Fibroblast of lung (primary cell): ENCODE measurements around the gene MAMDC4. TPM values are rescaled to one million over a fixed set of nuclear protein-coding genes. Genes with fewer than 3 reads are reported as not detected.
"Not testable (repeated sequence)": the region's sequence is repeated elsewhere in the genome, so short reads cannot be mapped to it uniquely, and the experiment has no call there.

ENCODE experiments used
- DNase-seq, 2 donors: peaks; one replicate each; pipeline versions ENCODE4 v3.0.0 to v3.0.0-alpha.2; 2010; ENCODE audit warnings: low read depth in 2 of 2
- H2AFZ ChIP-seq: 2 replicates; pipeline ENCODE4 v1.5.1; 2012; ENCODE audit warnings: low read length, control low read depth, inconsistent platforms
- H3K27ac ChIP-seq: 2 replicates; pipeline ENCODE4 v1.5.1; 2011; ENCODE audit warnings: low read length, control low read depth; ENCODE audit not compliant: insufficient read depth
- H3K27me3 ChIP-seq: 2 replicates; pipeline ENCODE4 v1.5.1; 2011; ENCODE audit warnings: mild to moderate bottlenecking, low read length; ENCODE audit not compliant: control insufficient read depth, insufficient read depth
- H3K36me3 ChIP-seq: 2 replicates; pipeline ENCODE4 v1.5.1; 2011; ENCODE audit warnings: low read length; ENCODE audit not compliant: control insufficient read depth, insufficient read depth
- H3K4me1 ChIP-seq: 2 replicates; pipeline ENCODE4 v1.5.1; 2011; ENCODE audit warnings: low read length; ENCODE audit not compliant: control insufficient read depth, insufficient read depth; ENCODE audit errors: extremely low read depth
- H3K4me2 ChIP-seq: 2 replicates; pipeline ENCODE4 v1.5.1; 2011; ENCODE audit warnings: low read length, control low read depth; ENCODE audit not compliant: insufficient read depth; ENCODE audit errors: extremely low read depth
- H3K4me3 ChIP-seq, 4 experiments: fragments of 200-600 bp in 1 of 4; sonication (generic) in 1 of 4; replicated peaks in 1 of 4; 2 replicates each; pipeline ENCODE4 v1.5.1; 2011 to 2016; ENCODE audit warnings: low read length in 4 of 4, low read depth in 3 of 4, mild to moderate bottlenecking in 3 of 4, control low read depth in 2 of 4, inconsistent platforms in 1 of 4, mixed read lengths in 1 of 4; ENCODE audit not compliant: insufficient read depth in 1 of 4; ENCODE audit errors: control extremely low read depth in 1 of 4
- H3K79me2 ChIP-seq: 2 replicates; pipeline ENCODE4 v1.5.1; 2012; ENCODE audit warnings: mild to moderate bottlenecking, low read length, inconsistent platforms; ENCODE audit not compliant: control insufficient read depth, insufficient read depth
- H3K9ac ChIP-seq: 2 replicates; pipeline ENCODE4 v1.5.1; 2011; ENCODE audit warnings: mild to moderate bottlenecking, low read length, control low read depth; ENCODE audit not compliant: insufficient read depth
- H3K9me3 ChIP-seq: 2 replicates; pipeline ENCODE4 v1.5.1; 2012; ENCODE audit warnings: low read depth, low read length; ENCODE audit not compliant: control insufficient read depth, insufficient read depth
- H4K20me1 ChIP-seq: 2 replicates; pipeline ENCODE4 v1.5.1; 2011; ENCODE audit warnings: low read length; ENCODE audit not compliant: control insufficient read depth, insufficient read depth; ENCODE audit errors: extremely low read depth
- CTCF ChIP-seq, 2 donors: IDR thresholded peaks in 1 of 2; conservative IDR thresholded peaks in 1 of 2; 1 replicate in 1 of 2; 2 replicates in 1 of 2; pipeline ENCODE4 v1.5.1; 2011 to 2012; ENCODE audit warnings: low read length in 2 of 2, control low read depth in 1 of 2, inconsistent platforms in 1 of 2, low read depth in 1 of 2, mild to moderate bottlenecking in 1 of 2
- EZH2 ChIP-seq: IDR thresholded peaks from 2 replicates; pipeline ENCODE4 v1.5.1; 2012; ENCODE audit warnings: low read length, control low read depth, mild to moderate bottlenecking; ENCODE audit errors: missing control alignments
- polyA plus RNA-seq, 2 donors: library from polyadenylated mRNA; depleted of rRNA in 1 of 2; stranded (reverse) in 1 of 2; unstranded in 1 of 2; fragments of >200 nt; gene quantifications; 2 replicates each; pipeline ENCODE4 v1.2.1, GENCODE V29; 2011 to 2012; ENCODE audit warnings: missing spikeins in 1 of 2
- total RNA-seq: library from RNA; depleted of rRNA; stranded (reverse); fragments of >200 nt; gene quantifications from 2 replicates; pipeline ENCODE4 v1.2.1, GENCODE V29; 2014

Gene MAMDC4
- total and polyA plus RNA-seq, 2 donors (not counting 1 experiment from before 2014, with no cell fraction given), result 0.37 to 4.6 TPM

GRCh38 chr9:136881691-136882108 lies 29.6 kb downstream of the MAMDC4 start:
- TF ChIP-seq CTCF (conservative IDR thresholded peaks at IDR 0.05 in 1 of 2, IDR thresholded peaks at IDR 0.05 in 1 of 2; ENCODE audit: low read depth in 1 of 2, low read length in 2 of 2), result no peak
- no peak for TF ChIP-seq EZH2
- Histone ChIP-seq H3K4me3 (peak overlapping the region in 1 of 4 experiments; percentile 27), H3K79me2 (no peaks in the 10 kb centered on the region), H3K27ac (no peak overlapping the region), H4K20me1 (no peaks in the 10 kb centered on the region), H3K9ac (no peak overlapping the region), H3K36me3 (no peaks in the 10 kb centered on the region), H2AFZ (peak overlapping the region; percentile 2), H3K9me3 (no peaks in the 10 kb centered on the region), H3K4me1 (peaks cover 3% of the 10 kb centered on the region), H3K4me2 (peak overlapping the region; percentile 45), H3K27me3 (no peaks in the 10 kb centered on the region)
- DNase-seq, result peak; percentile 12 to 28

- DNase-seq, result peak; percentile 64 to 76
- no peak overlapping the region for H3K9ac ChIP-seq
- H3K27me3 ChIP-seq, result no peaks in the 10 kb centered on the region
- H2AFZ ChIP-seq, result peak overlapping the region; percentile 69
- peaks cover 6% of the 10 kb centered on the region for H3K79me2 ChIP-seq
- H3K4me1 ChIP-seq, result peaks cover 3% of the 10 kb centered on the region
- H3K4me3 ChIP-seq, result peak overlapping the region in 1 of 4 experiments; percentile 27
- TF ChIP-seq CTCF (conservative IDR thresholded peaks at IDR 0.05 in 1 of 2, IDR thresholded peaks at IDR 0.05 in 1 of 2; ENCODE audit: low read depth in 1 of 2, low read length in 2 of 2) (no peak), EZH2 (no peak)
- H4K20me1 ChIP-seq, result no peaks in the 10 kb centered on the region
- no peaks in the 10 kb centered on the region for H3K36me3 ChIP-seq
- no peaks in the 10 kb centered on the region for H3K9me3 ChIP-seq
- peak overlapping the region; percentile 28 for H3K4me2 ChIP-seq
- H3K27ac ChIP-seq, result peak overlapping the region; percentile 17
These were observed 30.2 kb downstream of the MAMDC4 start for GRCh38 chr9:136882109-136882946.

GRCh38 chr9:136882947-136883283 lies 30.8 kb downstream of the MAMDC4 start:
- not testable (repeated sequence) for H2AFZ ChIP-seq, H3K9me3 ChIP-seq, H3K4me3 ChIP-seq, H3K36me3 ChIP-seq, H4K20me1 ChIP-seq, H3K9ac ChIP-seq, H3K4me2 ChIP-seq, H3K79me2 ChIP-seq, H3K27ac ChIP-seq, H3K27me3 ChIP-seq, DNase-seq, H3K4me1 ChIP-seq

- H3K9me3 ChIP-seq, H3K9ac ChIP-seq, DNase-seq, H3K27ac ChIP-seq, H3K36me3 ChIP-seq, H3K27me3 ChIP-seq, H3K4me3 ChIP-seq, H3K4me1 ChIP-seq, H2AFZ ChIP-seq, H3K4me2 ChIP-seq, H4K20me1 ChIP-seq: not testable (repeated sequence)
- peaks cover 12% of the 10 kb centered on the region for H3K79me2 ChIP-seq
These were observed 31.5 kb downstream of the MAMDC4 start for GRCh38 chr9:136883670-136884069.
